ENCODE data around the gene ASGR2. TPM values are rescaled to one million over a fixed set of nuclear protein-coding genes. Genes with fewer than 3 reads are reported as not detected.

Gene ASGR2
- total and polyA plus RNA-seq, 2 of the 13 experiments (the other 11 are each of a cell fraction or from before 2014, with no cell fraction given) = 320 to 754 TPM

GRCh38 chr17:7133424-7133823 is 18.8 kb upstream of the ASGR2 start (continued):
- TF ChIP-seq STAT6 (CRISPR knock-in tag; IDR thresholded peaks at IDR 0.05; ENCODE audit: borderline replicate concordance) (no peak), MIXL1 (CRISPR knock-in tag; IDR thresholded peaks at IDR 0.05) (0 out of 2 replicates have a peak, but pooled peaks have one; percentile 41), GZF1 (CRISPR knock-in tag; IDR thresholded peaks at IDR 0.05) (no peak), MEIS1 (CRISPR knock-in tag; IDR thresholded peaks at IDR 0.05; ENCODE audit: borderline replicate concordance) (no peak), SMARCC2 (IDR thresholded peaks at IDR 0.05) (no peak), ARID4A (CRISPR knock-in tag; IDR thresholded peaks at IDR 0.05; ENCODE audit: borderline replicate concordance) (no peak), ZNF331 (CRISPR knock-in tag; IDR thresholded peaks at IDR 0.05) (peak; percentile 34; the same call in 1 of the 2 replicates), FOXO1 (CRISPR knock-in tag; IDR thresholded peaks at IDR 0.05) (no peak), GABPA (IDR thresholded peaks at IDR 0.05; ENCODE audit: low read depth, low read length) (peak; percentile 11; the same call in 1 of the 2 replicates), GABPA (CRISPR knock-in tag; IDR thresholded peaks at IDR 0.05; ENCODE audit: low read depth) (peak; percentile 62; the same call in 1 of the 2 replicates), CBX1 (IDR thresholded peaks at IDR 0.05; ENCODE audit: low read depth) (no peak), SRSF9 (IDR thresholded peaks at IDR 0.05; ENCODE audit: borderline replicate concordance, insufficient read depth, low read depth, low read length, poor library complexity, severe bottlenecking) (no peak), BCL6 (CRISPR knock-in tag; IDR thresholded peaks at IDR 0.05) (no peak), SMAD9 (CRISPR knock-in tag; IDR thresholded peaks at IDR 0.05) (no peak), MXI1 (IDR thresholded peaks at IDR 0.05; ENCODE audit: borderline replicate concordance, low read depth, low read length) (no peak), GABPB1 (CRISPR knock-in tag; IDR thresholded peaks at IDR 0.05) (peak; percentile 61), ZNF552 (CRISPR knock-in tag; IDR thresholded peaks at IDR 0.05; ENCODE audit: borderline replicate concordance) (no peak), BATF2 (CRISPR knock-in tag; IDR thresholded peaks at IDR 0.05) (no peak), ZNF644 (CRISPR knock-in tag; IDR thresholded peaks at IDR 0.05; ENCODE audit: low read depth) (no peak), MLXIP (CRISPR knock-in tag; IDR thresholded peaks at IDR 0.05; ENCODE audit: borderline replicate concordance) (no peak), ZBTB7B (CRISPR knock-in tag; IDR thresholded peaks at IDR 0.05) (no peak; the same call in 1 of the 2 replicates), KLF9 (CRISPR knock-in tag; IDR thresholded peaks at IDR 0.05; ENCODE audit: low read depth) (no peak)
